Measurements from ENCODE around the gene CYP46A1. TPM values are rescaled to one million over a fixed set of nuclear protein-coding genes. Genes with fewer than 3 reads are reported as not detected.

Gene CYP46A1
- total and polyA plus RNA-seq, 4 donors = 0.14 to 0.92 (median 0.48) TPM

- Histone ChIP-seq H3K27me3 (ENCODE audit: control insufficient read depth in 4 of 4, insufficient read depth in 4 of 4, low read length in 3 of 4) (peaks cover 0 to 2% (median 0%) of the 10 kb centered on the region in 4 donors), H3K9me3 (ENCODE audit: control insufficient read depth in 4 of 4, low read length in 3 of 4) (no peaks in the 10 kb centered on the region), H3K4me3 (ENCODE audit: low read depth in 1 of 3, low read length in 3 of 3) (no peak overlapping the region), H3K9ac (ENCODE audit: low read depth in 1 of 2, low read length in 2 of 2) (no peak overlapping the region), H3K27ac (ENCODE audit: low read depth in 1 of 2, low read length in 2 of 2) (no peak overlapping the region), H3K4me1 (ENCODE audit: control insufficient read depth in 4 of 4, insufficient read depth in 4 of 4, low read length in 3 of 4) (peaks cover 0 to 2% (median under 1%) of the 10 kb centered on the region in 4 donors), H3K36me3 (ENCODE audit: control insufficient read depth in 4 of 4, insufficient read depth in 3 of 4, low read depth in 1 of 4, low read length in 3 of 4) (no peaks in the 10 kb centered on the region)
- no peak for DNase-seq (ENCODE audit: low spot score)
- 55% methylated on average over 21 of the region's 21 CpGs for WGBS
- TF ChIP-seq MAX (IDR thresholded peaks at IDR 0.05) (no peak), EGR1 (IDR thresholded peaks at IDR 0.05; ENCODE audit: low read depth in 2 of 2) (no peak), HNF4A (conservative IDR thresholded peaks at IDR 0.05) (peak in 1 of 2 donors; percentile 7), REST (IDR thresholded peaks at IDR 0.05) (no peak), ZBTB33 (IDR thresholded peaks at IDR 0.05) (no peak), FOXA2 (IDR thresholded peaks at IDR 0.05) (no peak), FOXA1 (IDR thresholded peaks at IDR 0.05) (no peak), NR2F2 (IDR thresholded peaks at IDR 0.05) (peak; percentile 49), RAD21 (IDR thresholded peaks at IDR 0.05) (peak; percentile 55 to 56), CTCF (IDR thresholded peaks at IDR 0.05; ENCODE audit: low read depth, low read length, missing input control) (no peak), GABPA (IDR thresholded peaks at IDR 0.05 in 1 of 2, conservative IDR thresholded peaks at IDR 0.05 in 1 of 2) (no peak), JUND (IDR thresholded peaks at IDR 0.05) (peak; percentile 92 to 97), TAF1 (conservative IDR thresholded peaks at IDR 0.05) (no peak), HNF4G (IDR thresholded peaks at IDR 0.05) (no peak), ATF3 (IDR thresholded peaks at IDR 0.05) (peak; percentile 67), SP1 (IDR thresholded peaks at IDR 0.05) (peak; percentile 31), YY1 (IDR thresholded peaks at IDR 0.05) (no peak), RXRA (IDR thresholded peaks at IDR 0.05) (peak; percentile 24 to 55)
Measured at GRCh38 chr14:99755629-99756603, 71.8 kb downstream of the CYP46A1 start.

All from liver (tissue), 9 donors.